Measurements from ENCODE around the gene PPIH.
"Not testable (repeated sequence)": the region's sequence is repeated elsewhere in the genome, so short reads cannot be mapped to it uniquely, and the experiment has no call there.

PPIH gene

DNA sequence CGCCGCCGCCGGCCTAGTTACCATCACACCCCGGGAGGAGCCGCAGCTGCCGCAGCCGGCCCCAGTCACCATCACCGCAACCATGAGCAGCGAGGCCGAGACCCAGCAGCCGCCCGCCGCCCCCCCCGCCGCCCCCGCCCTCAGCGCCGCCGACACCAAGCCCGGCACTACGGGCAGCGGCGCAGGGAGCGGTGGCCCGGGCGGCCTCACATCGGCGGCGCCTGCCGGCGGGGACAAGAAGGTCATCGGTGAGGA lies 24.2 kb downstream of the PPIH start:
- not testable (repeated sequence) for DNase-seq (ENCODE audit: low read depth in 2 of 2)

DNA sequence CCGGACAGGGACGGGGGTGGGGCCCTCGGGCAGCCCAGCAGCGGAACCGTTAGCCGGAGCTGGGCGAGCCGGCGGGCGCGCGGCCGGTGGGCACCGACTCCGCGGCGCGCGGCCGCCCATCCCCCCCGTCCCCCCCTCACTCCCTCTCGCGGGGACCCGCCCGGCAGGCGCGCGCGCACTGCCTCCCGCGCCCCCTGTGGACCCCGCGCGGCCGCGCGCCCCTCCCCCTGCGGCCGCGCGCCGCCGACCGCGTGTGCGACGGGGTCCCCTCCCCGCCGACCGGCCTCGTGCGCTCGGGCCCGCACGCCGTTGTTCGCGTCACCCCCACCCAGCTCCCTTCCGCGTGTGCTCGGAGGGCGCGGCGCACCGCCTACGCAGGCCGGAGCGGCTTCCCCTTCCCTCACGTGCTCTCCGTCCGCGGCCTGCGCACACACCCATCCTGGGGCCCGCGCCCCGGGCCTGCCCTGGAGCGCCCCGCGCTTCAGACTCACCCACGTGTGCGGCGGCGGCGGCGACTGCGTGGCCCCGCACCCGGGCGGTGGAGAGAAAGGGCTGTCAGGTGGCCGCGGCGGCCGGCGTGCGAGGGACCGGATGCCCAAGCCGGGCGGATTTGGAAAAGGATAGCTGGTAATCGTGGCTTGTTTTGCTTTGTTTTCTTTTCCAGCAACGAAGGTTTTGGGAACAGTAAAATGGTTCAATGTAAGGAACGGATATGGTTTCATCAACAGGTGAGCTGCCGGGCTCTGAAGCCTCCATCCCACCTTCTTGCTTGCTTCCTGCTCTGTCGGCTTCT lies 24.7 kb downstream of the PPIH start:
- peak; percentile 21 to 35 for DNase-seq (ENCODE audit: low read depth in 2 of 2)

DNA sequence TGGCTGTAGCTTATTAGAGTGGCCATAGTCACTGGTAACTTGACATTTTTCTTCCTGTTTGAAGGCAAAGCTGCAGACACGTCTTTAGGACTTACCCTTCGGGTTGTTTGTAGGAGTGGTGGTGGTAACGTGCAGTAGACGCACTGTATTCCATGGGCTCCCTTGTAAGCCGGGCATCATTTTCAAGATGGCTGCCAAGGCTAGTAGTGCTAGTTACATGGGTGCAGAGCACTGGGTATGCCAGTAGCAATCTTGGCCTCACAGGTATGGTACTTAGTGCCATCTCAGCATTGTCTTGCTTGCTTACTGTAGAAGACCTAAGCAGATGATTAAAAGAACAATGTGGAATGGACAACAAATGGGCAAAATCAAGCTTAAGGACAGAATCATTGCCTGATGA lies 25.9 kb downstream of the PPIH start:
- no peak for DNase-seq (ENCODE audit: low read depth in 2 of 2)

DNA sequence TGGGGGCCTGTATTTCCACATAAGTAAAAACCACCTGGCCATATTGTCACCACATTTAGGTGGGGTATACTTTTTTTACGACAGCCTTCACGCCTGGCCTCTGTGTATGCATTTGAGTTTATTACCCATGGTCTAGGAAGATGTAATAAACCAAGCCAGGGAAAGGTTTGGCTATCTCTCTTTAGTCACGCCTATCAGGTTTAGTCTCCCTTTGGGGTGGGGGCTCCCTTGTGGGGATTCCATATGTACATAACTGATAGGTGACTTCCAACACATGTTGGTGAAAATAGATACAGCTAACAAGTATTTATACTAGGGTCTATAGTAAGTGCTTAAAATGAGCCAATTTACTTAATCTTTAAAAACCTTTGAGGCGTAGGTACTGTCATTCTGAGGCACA lies 28.2 kb downstream of the PPIH start:
- DNase-seq (ENCODE audit: low read depth in 2 of 2), result no peak

DNA sequence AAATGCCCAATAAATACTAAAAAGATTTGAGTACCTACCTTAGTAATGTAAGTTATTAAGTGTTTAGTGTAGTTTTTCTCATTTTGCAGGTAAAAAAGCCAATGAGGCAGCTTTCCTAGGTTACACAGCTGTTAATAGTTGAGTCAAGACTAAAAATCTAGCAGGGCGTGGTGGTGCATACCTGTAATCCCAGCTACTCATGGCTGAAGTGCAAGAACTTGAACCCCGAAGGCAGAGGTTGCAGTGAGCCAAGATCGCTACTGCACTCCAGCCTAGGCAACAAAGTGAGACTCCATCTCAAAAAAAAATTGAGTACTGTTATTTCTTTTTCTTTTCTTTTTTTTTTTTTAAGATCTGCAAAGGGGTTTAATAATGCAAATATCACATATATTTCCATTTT lies 31.7 kb downstream of the PPIH start:
- no peak for DNase-seq (ENCODE audit: low read depth in 2 of 2)

DNA sequence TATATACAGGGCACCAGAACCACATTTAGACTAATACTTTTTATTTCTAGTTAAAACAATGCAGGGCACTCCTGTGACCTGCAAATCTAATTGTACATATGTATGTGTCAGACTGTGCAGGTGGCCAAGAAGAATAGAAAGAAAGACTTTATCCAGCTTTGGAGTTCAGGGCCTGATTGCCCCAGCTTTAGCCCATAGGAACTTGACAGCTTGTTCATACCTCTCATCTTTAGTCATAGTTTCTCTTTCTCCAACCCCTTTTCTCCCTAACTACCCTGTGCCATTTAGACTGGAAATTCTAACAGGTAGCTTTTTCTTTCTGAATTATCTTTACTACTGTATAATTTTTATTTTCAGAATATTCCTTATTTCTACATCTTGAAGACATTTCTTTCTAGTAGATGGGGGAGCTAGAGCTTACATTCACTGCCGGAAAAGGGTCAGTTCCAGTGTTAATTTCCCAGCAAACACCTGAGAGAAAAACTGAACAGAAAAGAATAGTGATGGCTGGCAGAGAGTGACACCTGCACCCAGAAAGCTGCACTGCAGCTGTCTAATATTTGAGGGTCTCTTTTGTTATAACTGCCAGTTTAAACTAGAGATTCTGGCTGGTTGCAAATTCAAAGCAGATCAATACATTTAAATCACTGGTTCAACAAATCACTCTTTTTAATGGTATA lies 32.4 kb downstream of the PPIH start:
- no peak for DNase-seq (ENCODE audit: low read depth in 2 of 2)

DNA sequence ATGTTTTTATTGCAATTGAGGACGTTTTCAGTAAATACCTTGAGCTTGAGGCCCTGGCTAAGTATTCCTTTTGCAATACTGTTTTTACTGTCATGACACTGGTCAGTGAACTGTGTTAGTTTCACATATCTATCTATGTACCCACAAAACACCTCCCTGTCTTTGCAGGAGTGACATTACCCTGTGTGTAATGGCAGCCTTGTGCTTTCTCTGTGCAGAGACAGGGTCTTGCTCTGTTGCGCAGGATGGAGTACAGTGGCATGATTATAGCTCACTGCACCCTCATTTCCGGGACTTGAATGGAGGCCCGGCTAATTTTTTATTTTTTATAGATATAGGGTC lies 32.9 kb downstream of the PPIH start:
- DNase-seq (ENCODE audit: low read depth in 2 of 2), result no peak

DNA sequence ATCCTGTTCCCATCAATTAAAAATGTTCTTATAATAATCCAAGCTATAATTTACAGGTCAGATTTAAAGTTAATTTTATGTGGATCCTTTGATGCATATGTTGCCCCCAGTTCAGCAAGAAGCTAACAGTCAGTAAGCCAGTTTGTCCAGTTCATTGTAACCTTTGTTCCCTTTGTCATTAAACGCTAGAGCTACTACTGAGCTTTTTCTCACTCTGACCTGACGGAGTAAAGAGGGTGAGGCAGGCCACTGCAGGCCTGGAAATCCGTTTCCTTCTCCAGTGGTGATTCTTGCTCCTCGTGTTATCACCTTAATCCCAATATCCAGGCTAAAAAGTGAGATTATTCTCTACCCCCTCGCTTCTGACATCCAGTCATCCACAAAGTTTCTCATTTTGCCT lies 34.2 kb downstream of the PPIH start:
- no peak for DNase-seq (ENCODE audit: low read depth in 2 of 2)

DNA sequence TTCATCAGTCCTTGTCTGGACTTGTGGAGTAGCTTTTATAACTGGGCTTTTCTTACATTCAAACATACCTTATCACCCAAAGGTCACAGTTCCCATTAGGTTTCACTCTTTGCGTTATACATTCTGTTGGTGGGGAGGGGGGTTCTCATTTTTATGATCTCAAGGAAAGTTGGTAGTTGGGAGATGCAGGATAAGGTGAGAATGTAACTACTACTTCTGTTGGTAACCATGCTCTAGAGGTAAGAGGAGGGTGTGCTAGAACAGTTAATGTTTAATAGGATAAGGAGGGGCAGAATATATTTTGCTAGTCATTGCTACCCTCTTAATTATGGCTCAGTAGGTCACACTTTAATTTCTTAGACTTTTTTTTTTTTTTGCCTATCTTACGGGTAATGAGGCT lies 34.7 kb downstream of the PPIH start:
- DNase-seq (ENCODE audit: low read depth in 2 of 2), result no peak

DNA sequence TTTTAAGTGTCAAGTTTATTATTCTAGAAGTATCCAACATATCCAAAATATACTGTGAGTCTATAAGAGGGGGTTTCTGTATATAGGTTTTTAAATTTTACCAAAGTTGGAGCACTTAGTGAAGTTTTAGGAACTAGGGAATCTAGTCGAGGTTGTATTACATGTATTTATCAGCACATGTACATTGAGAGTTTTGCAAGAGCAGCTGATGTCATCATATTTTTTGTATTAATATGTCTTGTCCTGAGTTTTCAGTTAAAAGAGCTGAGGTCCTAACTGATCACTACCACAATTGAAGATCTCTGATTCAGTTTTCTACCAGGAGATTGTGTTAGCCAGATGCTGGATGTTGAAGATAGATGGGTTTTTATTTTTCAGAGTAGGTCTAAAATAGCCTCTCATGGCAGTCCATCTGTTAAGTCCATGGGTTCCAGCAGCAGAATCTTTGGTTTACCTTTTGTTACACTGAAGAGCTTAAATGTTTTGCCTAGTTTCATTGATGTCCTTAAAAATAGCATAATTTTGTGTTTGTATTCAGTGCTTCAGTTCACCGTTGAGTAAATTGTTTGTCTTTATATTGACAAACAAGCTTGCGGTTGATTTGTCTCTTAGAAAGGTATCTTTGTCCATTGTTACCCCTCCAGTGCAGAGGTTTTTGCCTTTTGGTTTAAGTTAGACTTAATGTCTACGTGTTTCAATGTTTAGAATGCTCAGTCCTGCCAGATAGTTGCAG lies 40.0 kb downstream of the PPIH start:
- DNase-seq (ENCODE audit: low read depth in 2 of 2), result no peak

DNA sequence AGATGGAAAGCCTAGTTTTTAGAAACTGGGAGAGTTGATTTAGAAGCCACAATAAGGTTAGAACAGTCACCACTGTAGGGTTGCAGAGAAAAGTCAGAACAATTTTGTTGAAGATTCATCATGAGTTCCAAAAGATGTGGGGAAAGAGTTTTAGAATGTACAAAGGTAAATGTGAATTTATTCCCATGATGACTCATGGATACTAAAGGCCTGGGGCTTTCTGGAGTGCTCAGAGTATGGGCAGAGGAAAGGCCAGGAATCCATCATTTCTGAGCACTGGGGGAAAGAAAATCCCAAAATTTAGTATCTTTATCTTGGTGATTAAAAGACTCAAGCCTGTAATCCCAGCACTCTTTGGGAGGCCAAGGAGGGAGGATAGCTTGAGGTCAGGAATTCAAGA lies 41.8 kb downstream of the PPIH start:
- no peak for DNase-seq (ENCODE audit: low read depth in 2 of 2)

DNA sequence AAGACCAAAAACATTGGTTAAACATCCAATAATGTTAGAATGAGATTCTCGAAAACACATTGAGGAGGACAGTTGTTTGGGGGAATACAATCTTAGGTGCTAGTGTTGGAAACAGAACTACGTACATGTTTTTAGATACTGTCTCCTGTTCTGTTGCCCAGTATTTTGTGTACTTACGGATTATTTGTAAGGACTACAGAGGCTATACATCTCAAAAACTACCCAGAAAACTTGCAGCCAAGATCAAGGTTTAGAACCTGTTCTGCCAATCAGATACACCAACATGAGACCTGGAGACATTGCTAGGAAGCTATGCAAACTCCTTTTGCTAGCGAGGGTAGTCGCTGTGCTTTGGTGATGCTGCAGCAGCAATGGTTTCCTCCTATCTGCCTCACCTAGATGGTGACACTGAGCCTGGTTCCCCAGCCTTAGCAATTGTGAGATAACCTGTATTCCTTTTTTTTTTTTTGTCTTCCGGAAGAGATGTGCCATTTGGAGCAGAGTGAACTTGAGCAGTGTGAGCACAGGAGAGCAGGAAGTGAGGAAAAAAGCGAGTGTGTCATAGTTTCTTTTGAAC lies 45.8 kb downstream of the PPIH start:
- no peak for DNase-seq (ENCODE audit: low read depth in 2 of 2)

DNA sequence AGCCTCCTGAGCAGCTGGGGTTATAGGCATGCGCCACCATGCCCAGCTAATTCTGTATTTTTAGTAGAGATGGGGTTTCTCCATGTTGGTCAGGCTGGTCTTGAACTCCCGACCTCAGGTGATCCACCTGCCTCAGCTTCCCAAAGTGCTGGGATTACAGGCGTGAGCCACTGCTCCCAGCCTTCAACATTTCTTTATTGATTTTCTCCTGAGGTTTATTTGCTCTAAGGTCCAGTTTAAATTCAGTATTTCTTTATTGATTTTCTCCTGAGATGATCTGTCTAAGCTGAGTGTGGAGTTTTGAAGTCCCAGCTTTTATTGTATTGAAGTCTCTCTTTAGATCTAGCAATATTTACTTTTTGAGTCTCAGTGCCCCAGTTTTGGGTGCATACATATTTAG lies 54.6 kb downstream of the PPIH start:
- DNase-seq (ENCODE audit: low read depth in 2 of 2), result not testable (repeated sequence)

DNA sequence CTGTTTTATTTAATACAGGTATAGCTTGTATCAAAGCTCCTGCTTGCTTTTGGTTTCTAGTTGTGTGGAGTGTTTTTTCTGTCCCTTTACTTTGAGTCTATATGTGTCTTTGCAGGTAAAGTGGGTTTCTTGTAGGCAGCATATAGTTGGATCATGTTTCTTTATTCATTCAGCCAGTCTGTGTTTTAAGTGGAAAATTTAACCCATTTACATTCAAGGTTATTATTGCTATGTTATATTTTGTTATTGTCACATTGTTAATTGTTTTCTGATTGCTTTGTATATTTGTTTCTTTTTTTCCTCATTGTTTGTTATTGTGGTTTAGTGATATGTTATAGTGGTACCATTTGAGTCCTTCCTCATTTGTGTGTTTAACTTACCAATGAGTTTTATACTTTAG lies 55.1 kb downstream of the PPIH start:
- DNase-seq (ENCODE audit: low read depth in 2 of 2), result no peak

DNA sequence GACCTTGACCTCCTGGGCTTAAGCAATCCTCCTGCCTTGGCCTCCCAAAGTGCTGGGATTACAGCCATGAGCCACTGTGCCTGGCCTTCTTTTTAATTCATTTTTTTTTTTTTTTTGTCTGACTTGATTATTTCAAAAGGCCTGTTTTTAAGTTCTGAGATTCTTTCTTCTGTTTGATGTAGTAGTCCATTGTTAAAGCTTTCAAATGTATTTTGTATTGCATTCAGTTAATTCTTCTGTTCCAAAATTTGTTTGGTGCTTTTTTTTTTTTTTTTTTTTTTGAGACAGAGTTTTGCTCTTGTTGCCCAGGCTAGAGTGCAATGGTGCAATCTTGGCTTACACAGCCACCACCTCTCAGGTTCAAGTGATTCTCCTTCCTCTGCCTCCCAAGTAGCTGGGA lies 56.2 kb downstream of the PPIH start:
- not testable (repeated sequence) for DNase-seq (ENCODE audit: low read depth in 2 of 2)

DNA sequence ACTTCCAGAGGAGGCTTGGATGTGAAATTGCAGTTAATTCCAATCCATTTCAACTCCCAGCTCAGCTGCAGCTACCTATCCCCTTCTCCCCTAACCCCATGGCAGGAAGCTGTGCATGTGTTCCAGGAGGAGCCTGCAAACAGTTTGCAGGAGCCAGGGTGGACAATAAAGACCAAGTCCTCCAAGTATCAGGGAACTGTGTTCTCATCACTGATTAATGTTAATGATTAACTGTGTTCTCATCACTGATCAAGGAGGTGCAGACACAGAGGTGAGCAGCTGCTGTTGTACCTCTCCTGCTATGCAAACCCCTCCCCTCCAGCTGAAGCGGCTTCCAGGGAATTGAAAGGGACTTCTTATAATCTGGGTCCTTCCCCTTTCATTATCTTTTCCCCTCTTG lies 62.6 kb downstream of the PPIH start:
- DNase-seq (ENCODE audit: low read depth in 2 of 2), result no peak

DNA sequence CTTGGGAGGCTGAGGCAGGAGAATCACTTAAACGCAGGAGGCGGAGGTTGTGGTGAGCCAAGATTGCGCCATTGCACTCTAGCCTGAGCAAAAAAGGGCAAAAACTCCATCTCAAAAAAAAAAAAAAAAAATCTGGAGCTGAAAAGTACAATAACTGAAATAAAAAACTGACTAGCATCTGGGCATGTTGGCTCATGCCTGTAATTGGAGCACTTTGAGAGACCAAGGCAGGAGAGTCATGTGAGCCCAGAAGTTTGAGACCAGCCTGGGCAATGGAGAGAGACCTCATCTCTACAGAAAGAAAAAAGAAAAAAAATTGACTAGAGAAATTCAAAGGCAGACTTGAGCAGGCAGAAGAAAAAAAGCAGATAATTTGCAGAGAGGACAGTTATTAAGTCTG lies 63.7 kb downstream of the PPIH start:
- DNase-seq (ENCODE audit: low read depth in 2 of 2), result no peak

DNA sequence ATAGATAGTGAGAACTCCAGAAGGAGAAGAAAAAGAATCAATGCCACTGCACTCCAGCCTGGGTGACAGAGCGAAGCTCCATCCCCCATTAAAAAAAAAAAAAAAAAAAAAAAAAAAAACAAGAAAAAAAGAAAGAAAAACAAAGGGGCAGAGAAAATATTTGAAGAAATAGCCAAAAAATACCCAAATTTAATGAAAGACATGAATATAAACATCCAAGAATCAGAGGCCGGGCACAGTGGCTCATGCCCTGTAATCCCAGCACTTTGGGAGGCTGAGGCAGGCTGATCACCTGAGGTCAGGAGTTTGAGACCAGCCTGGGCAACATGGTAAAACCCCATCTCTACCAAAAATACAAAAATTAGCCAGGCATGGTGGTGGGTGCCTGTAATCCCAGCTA lies 64.2 kb downstream of the PPIH start:
- DNase-seq (ENCODE audit: low read depth in 2 of 2), result not testable (repeated sequence)

DNA sequence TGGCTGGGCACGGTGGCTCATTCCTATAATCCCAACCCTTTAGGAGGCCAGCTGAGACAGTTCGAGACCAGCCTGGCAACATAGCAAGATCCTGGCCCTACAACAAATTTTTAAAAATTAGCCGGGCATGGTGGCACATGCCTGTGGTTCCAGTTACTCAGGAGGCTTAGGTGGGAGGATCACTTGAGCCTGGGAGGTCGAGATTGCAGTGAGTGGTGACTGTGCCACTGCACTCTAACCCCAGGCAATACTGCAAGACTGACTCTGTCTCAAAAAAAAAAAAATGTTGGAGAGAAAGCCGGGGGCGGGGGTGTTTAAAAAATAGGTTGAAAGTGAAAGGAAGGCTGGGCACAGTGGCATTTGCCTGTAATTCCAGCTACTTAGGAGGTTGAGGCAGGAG lies 65.3 kb downstream of the PPIH start:
- DNase-seq (ENCODE audit: low read depth in 2 of 2), result no peak

DNA sequence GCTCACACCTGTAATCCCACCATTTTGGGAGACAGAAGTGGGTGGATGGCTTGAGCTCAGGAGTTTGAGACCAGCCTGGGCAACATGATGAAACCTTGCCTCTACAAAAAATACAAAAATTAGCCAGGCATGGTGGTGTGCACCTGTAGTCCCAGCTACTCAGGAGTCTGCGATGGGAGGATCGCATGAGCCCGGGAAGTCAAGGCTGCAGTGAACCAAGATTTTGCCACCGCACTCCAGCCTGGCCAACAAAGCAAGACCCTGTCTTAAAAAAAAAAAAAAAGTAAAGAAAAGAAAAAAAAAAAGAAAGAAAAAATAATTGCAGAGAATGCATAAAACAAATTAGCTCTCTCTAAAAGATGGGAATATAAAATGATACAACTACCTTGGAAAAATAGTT lies 67.6 kb downstream of the PPIH start:
- not testable (repeated sequence) for DNase-seq (ENCODE audit: low read depth in 2 of 2)
